Jurkat, Clone E6-1 (cell line): ENCODE data around the gene INPP5K.
A peak's percentile ranks its signal among the peaks of the same experiment; 100 is the strongest.
"Not testable (repeated sequence)": the region's sequence is repeated elsewhere in the genome, so short reads cannot be mapped to it uniquely, and the experiment has no call there.

Experiments used
- DNase-seq: peaks from one replicate; pipeline ENCODE4 v3.0.0-alpha.2; 2011; ENCODE audit warnings: low read depth, low spot score
- H3K4me3 ChIP-seq: 2 replicates; pipeline ENCODE4 v1.5.1; 2011; ENCODE audit warnings: mild to moderate bottlenecking, low read length, control low read depth, moderate library complexity

INPP5K gene

DNA sequence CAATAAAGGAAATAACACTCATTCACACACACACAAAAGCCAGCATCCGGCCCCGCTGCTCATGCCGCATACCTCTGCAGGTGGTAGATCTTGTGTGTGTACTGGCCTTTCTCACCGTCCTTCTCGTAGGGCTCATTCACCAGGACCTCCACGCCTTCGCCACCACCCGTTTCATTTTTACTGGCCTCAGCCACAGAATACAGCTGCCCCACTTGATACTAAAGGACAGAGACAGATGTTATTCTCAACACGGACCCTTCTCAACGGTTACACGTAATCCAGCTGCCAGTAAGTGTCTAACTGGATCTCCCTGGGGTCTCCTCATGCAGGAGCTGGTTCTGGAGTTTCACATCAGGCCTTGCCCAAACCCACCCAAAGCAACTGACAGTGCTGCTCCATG is 36.5 kb upstream of the INPP5K start:
- no peak for DNase-seq
- no peak overlapping the region for H3K4me3 ChIP-seq

DNA sequence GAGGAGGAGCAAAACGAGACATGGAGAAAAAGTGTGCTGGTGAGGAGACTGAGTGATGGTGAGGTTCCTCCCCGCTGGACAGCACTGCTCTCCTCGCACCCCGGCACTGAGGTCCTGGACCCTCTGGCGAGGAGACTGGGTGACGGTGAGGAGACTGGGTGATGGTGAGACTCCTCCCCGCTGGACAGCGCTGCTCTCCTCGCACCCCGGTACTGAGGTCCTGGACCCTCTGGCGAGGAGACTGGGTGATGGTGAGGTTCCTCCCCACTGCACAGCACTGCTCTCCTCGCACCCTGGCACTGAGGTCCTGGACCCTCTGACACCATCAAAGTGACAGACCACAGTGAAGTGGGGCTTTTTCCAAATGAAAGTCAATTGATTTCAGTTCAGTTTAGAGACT is 35.3 kb upstream of the INPP5K start:
- DNase-seq, result no peak
- H3K4me3 ChIP-seq, result no peak overlapping the region

GRCh38 chr17:1548032-1548431 is 31.6 kb upstream of the INPP5K start:
- DNase-seq, result no peak
- no peak overlapping the region for H3K4me3 ChIP-seq

DNA sequence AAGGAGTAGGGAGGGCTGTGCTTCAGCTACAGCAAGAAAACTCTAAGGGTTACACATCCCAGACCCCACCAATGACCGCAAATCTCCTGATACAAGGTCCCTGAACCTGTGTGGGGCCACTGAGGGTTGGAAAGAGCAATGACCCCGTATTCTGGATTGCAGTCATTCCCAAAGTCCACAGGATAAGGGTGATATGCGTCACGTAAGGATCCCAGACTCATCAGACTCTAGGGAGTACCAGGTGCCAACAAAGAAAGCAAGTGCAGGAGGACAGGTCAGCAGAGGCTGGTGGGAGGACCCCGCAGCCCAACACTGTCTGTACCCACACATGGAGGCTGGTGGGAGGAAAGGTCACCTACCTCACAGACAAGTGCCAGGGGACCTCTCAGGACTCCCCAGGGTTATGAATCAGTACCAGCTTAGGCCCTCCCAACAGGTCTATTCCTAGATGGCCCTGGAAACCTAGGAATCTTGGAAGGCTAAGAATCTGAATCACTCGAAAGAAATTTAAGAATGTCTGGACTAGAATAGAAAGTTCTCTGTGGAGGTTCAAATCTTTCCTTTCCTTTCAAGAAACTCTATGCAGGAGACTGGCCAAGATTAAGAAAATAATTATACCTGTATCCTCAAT is 30.0 kb upstream of the INPP5K start:
- DNase-seq, result no peak
- H3K4me3 ChIP-seq, result no peak overlapping the region

DNA sequence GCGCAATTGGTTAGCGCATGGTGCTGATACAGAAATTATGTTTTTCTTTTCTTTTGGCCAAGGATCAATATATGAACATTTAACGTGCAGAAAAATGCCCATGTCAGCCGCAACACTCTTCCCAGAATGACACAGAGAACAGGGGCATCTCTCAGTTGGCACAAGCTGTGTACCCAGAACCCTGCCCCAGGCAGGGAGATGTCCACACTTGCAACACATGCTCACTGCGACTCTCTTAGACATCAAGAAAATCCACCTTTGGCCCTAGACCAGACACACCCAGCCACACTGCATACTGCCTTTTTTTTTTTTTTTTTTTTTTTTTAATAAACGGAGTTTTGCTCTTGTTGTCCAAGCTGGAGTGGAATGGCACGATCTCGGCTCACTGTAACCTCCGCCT is 29.2 kb upstream of the INPP5K start:
- no peak overlapping the region for H3K4me3 ChIP-seq
- no peak for DNase-seq

GRCh38 chr17:1542316-1542715 is 25.9 kb upstream of the INPP5K start:
- no peak overlapping the region for H3K4me3 ChIP-seq
- DNase-seq, result no peak

- H3K4me3 ChIP-seq, result no peak overlapping the region
- DNase-seq, result no peak
Observed at GRCh38 chr17:1541367-1541904, 25.0 kb upstream of the INPP5K start.

GRCh38 chr17:1539811-1540210 is 23.4 kb upstream of the INPP5K start:
- H3K4me3 ChIP-seq, result no peak overlapping the region
- DNase-seq, result no peak

- DNase-seq, result no peak
- H3K4me3 ChIP-seq, result no peak overlapping the region
Observed at GRCh38 chr17:1535737-1536136, 19.3 kb upstream of the INPP5K start.

GRCh38 chr17:1533661-1534325 is 17.4 kb upstream of the INPP5K start:
- DNase-seq, result no peak
- no peak overlapping the region for H3K4me3 ChIP-seq

GRCh38 chr17:1532836-1533602 is 16.6 kb upstream of the INPP5K start:
- DNase-seq, result no peak

GRCh38 chr17:1529863-1530262 is 13.5 kb upstream of the INPP5K start:
- no peak for DNase-seq
- H3K4me3 ChIP-seq, result no peak overlapping the region

More at GRCh38 chr17:1532836-1533602, 16.6 kb upstream of the INPP5K start:
- no peak overlapping the region for H3K4me3 ChIP-seq

DNA sequence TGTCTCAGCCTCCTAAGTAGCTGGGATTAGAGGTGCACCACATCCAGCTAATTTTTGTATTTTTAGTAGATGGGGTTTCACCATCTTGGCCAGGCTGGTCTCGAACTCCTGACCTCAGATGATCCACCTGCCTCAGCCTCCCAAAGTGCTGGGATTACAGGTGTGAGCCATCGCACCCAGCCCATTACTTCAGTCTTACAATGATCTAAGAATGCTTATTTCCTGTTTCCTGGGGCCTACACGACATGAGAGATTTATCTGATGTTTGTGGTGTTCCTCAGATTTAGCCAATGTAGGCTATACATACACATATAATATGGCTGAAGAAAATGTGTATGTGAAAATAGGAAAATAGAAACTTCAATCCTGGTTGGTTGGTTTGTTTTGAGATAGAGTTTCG is 10.5 kb upstream of the INPP5K start:
- not testable (repeated sequence) for H3K4me3 ChIP-seq
- peak; percentile 74 for DNase-seq

- H3K4me3 ChIP-seq, result no peak overlapping the region
- DNase-seq, result no peak
Observed at GRCh38 chr17:1522626-1523025, 6.2 kb upstream of the INPP5K start.

- H3K4me3 ChIP-seq, result no peak overlapping the region
- DNase-seq, result no peak
Observed at GRCh38 chr17:1521086-1521640, 4.8 kb upstream of the INPP5K start.

- DNase-seq, result no peak
- no peak overlapping the region for H3K4me3 ChIP-seq
Observed at GRCh38 chr17:1519678-1520077, 3.3 kb upstream of the INPP5K start.

DNA sequence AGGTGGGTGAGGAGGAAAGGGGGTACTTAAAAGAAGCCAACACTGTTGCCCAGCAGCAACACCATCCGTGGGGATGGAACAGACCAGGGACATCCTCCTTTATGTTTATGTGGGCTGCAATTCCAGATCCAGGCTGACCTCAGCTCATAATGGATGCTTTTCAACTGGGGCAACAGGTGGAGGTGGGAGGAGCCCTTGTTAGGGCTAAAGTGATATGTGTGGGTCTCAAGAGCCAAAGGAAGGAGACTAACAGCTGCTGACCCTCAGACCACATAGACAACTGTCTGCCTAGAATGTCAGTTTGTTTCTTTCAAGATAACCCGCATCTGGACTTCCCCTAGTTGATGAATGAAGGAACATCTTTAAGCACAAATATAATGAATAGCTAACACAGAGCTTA is 2.0 kb upstream of the INPP5K start:
- no peak for DNase-seq

GRCh38 chr17:1515640-1516387 is 598 bp downstream of the INPP5K start:
- H3K4me3 ChIP-seq, result peak overlapping the region; percentile 90
- peak; percentile 66 for DNase-seq

More for the DNA sequence above, 2.0 kb upstream of the INPP5K start:
- H3K4me3 ChIP-seq, result no peak overlapping the region

DNA sequence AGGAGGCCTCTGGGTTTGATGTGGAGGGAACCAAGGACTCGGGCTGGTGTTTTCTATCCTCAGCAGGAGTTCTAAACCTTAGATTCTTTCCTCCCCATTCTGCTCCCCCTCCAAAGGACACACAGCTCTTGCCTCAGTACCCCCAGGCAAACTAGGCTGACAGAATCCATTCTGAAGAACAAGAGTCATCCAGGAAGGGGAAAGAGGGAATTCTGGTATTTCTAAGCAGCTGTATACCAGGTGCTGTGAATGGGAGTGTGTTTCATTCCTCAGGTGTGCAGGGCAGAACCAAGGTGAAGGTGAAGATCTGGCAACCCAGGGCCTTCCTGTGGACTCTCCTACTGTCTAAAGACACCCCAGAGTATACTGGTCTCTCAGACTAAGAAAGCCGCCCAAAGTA is 4.1 kb downstream of the INPP5K start:
- no peak for DNase-seq
- H3K4me3 ChIP-seq, result no peak overlapping the region
